ENCODE data around the gene ARSG. TPM values are rescaled to one million over a fixed set of nuclear protein-coding genes. Genes with fewer than 3 reads are reported as not detected.

Gene ARSG
- total and polyA plus RNA-seq, 2 of the 13 experiments (the other 11 are each of a cell fraction or from before 2014, with no cell fraction given), result 3.7 to 15.2 TPM

DNA sequence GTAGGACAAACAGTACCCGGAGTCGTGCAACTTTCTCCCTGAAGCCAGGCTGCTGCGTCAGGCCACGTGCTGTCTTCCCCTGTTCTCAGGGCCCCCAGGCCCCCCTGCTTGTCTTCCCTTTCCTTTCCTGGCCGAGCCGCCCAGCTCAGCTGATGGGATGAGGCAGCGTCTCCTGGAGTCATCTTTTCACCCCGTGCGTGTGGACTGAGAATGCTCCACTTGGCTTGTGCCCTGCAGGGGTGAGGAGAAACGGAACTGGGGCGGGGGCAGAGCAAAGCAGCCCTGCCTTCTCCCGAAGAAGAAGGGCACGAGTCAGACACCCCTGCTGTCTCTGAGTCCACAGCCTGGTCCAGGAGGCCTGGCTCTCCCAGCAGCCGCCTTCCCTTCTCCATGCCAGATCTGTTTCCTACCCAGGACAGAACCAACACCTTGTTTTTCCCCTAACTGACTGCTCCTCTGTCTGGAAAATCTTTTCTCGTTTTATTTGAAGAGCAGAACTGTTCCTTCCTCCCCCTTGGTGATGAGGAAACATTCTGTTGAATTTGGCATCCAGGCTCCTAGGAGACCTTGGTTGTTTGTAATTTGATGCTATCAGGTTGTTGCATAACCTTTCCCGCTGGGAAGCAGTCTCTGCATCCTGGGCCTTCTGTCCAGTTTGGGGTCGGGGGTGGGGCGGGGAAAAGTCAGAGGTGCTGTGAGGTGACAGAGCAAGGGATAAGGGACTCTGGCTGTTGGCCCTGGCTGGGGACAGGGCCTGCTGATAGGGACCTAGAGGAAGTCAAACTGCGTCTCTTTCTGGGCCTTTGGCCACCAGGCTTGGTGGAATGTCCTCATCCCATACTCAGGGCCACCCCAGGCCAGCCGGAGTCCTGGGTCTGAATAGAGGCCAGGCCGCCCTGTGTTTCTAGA lies 87.2 kb downstream of the ARSG start (continued):
- TF ChIP-seq MATR3 (CRISPR knock-in tag; IDR thresholded peaks at IDR 0.05) (no peak), ZNF12 (CRISPR knock-in tag; IDR thresholded peaks at IDR 0.05) (peak; percentile 78), TBX2 (CRISPR knock-in tag; IDR thresholded peaks at IDR 0.05; ENCODE audit: borderline replicate concordance) (peak; percentile 88), ZNF501 (CRISPR knock-in tag; IDR thresholded peaks at IDR 0.05) (no peak; the same call in none of the 2 replicates), ZNF251 (CRISPR knock-in tag; IDR thresholded peaks at IDR 0.05) (peak; percentile 7; the same call in 1 of the 2 replicates), ATM (IDR thresholded peaks at IDR 0.05; ENCODE audit: borderline replicate concordance) (no peak), U2AF1 (optimal IDR thresholded peaks at IDR 0.05; ENCODE audit: low read depth, low read length) (no peak), ZNF607 (CRISPR knock-in tag; IDR thresholded peaks at IDR 0.05; ENCODE audit: borderline replicate concordance) (peak; percentile 87; the same call in 1 of the 2 replicates), MXI1 (IDR thresholded peaks at IDR 0.05; ENCODE audit: borderline replicate concordance, low read depth, low read length) (peak; percentile 80; the same call in 2 of the 3 replicates), POLR2AphosphoS2 (IDR thresholded peaks at IDR 0.05; ENCODE audit: low read depth, low read length) (no peak), DMAP1 (CRISPR knock-in tag; IDR thresholded peaks at IDR 0.05) (peak; percentile 91), ZNF629 (CRISPR knock-in tag; conservative IDR thresholded peaks at IDR 0.05) (no peak), CREM (IDR thresholded peaks at IDR 0.05) (peak; percentile 82), CREM (CRISPR knock-in tag; IDR thresholded peaks at IDR 0.05) (no peak), NR2F1 (CRISPR knock-in tag; IDR thresholded peaks at IDR 0.05) (peak; percentile 74 to 79; a peak in 3 of 4 replicates), GPN1 (CRISPR knock-in tag; IDR thresholded peaks at IDR 0.05; ENCODE audit: borderline replicate concordance) (no peak), ZNF556 (CRISPR knock-in tag; IDR thresholded peaks at IDR 0.05; ENCODE audit: borderline replicate concordance) (peak; percentile 78), ZNF253 (CRISPR knock-in tag; IDR thresholded peaks at IDR 0.05; ENCODE audit: borderline replicate concordance) (peak; percentile 95; the same call in 1 of the 2 replicates)
- TF ChIP-seq, protein P1, sequence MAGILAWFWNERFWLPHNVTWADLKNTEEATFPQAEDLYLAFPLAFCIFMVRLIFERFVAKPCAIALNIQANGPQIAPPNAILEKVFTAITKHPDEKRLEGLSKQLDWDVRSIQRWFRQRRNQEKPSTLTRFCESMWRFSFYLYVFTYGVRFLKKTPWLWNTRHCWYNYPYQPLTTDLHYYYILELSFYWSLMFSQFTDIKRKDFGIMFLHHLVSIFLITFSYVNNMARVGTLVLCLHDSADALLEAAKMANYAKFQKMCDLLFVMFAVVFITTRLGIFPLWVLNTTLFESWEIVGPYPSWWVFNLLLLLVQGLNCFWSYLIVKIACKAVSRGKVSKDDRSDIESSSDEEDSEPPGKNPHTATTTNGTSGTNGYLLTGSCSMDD (CRISPR knock-in tag; IDR thresholded peaks at IDR 0.05), result no peak
- TF ChIP-seq, protein P2, sequence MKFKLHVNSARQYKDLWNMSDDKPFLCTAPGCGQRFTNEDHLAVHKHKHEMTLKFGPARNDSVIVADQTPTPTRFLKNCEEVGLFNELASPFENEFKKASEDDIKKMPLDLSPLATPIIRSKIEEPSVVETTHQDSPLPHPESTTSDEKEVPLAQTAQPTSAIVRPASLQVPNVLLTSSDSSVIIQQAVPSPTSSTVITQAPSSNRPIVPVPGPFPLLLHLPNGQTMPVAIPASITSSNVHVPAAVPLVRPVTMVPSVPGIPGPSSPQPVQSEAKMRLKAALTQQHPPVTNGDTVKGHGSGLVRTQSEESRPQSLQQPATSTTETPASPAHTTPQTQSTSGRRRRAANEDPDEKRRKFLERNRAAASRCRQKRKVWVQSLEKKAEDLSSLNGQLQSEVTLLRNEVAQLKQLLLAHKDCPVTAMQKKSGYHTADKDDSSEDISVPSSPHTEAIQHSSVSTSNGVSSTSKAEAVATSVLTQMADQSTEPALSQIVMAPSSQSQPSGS (CRISPR knock-in tag; IDR thresholded peaks at IDR 0.05), result peak; percentile 86
- TF ChIP-seq, protein P3, sequence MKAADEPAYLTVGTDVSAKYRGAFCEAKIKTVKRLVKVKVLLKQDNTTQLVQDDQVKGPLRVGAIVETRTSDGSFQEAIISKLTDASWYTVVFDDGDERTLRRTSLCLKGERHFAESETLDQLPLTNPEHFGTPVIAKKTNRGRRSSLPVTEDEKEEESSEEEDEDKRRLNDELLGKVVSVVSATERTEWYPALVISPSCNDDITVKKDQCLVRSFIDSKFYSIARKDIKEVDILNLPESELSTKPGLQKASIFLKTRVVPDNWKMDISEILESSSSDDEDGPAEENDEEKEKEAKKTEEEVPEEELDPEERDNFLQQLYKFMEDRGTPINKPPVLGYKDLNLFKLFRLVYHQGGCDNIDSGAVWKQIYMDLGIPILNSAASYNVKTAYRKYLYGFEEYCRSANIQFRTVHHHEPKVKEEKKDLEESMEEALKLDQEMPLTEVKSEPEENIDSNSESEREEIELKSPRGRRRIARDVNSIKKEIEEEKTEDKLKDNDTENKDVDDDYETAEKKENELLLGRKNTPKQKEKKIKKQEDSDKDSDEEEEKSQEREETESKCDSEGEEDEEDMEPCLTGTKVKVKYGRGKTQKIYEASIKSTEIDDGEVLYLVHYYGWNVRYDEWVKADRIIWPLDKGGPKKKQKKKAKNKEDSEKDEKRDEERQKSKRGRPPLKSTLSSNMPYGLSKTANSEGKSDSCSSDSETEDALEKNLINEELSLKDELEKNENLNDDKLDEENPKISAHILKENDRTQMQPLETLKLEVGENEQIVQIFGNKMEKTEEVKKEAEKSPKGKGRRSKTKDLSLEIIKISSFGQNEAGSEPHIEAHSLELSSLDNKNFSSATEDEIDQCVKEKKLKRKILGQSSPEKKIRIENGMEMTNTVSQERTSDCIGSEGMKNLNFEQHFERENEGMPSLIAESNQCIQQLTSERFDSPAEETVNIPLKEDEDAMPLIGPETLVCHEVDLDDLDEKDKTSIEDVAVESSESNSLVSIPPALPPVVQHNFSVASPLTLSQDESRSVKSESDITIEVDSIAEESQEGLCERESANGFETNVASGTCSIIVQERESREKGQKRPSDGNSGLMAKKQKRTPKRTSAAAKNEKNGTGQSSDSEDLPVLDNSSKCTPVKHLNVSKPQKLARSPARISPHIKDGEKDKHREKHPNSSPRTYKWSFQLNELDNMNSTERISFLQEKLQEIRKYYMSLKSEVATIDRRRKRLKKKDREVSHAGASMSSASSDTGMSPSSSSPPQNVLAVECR (CRISPR knock-in tag; IDR thresholded peaks at IDR 0.05; ENCODE audit: borderline replicate concordance), result peak; percentile 59; the same call in 1 of the 2 replicates
- TF ChIP-seq, protein P4, sequence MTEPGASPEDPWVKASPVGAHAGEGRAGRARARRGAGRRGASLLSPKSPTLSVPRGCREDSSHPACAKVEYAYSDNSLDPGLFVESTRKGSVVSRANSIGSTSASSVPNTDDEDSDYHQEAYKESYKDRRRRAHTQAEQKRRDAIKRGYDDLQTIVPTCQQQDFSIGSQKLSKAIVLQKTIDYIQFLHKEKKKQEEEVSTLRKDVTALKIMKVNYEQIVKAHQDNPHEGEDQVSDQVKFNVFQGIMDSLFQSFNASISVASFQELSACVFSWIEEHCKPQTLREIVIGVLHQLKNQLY (CRISPR knock-in tag; IDR thresholded peaks at IDR 0.05), result peak; percentile 91
